Cardiac muscle cell (in vitro differentiated cells and primary cell): ENCODE data around the gene CACNA1H. TPM values are rescaled to one million over a fixed set of nuclear protein-coding genes. Genes with fewer than 3 reads are reported as not detected.
"Not testable (repeated sequence)": the region's sequence is repeated elsewhere in the genome, so short reads cannot be mapped to it uniquely, and the experiment has no call there.

Experiments used
- DNase-seq, 2 donors: peaks; one replicate each; pipeline versions ENCODE4 v3.0.0 to v3.0.0-alpha.2; 2010 to 2017; ENCODE audit warnings: low read depth in 1 of 2, low spot score in 1 of 2
- H3K27ac ChIP-seq: fragments of 200-600 bp; sonication (generic); 2 replicates; pipeline ENCODE4 v1.5.1; 2016
- H3K27me3 ChIP-seq: fragments of 200-600 bp; sonication (generic); 2 replicates; pipeline ENCODE4 v1.6.0; 2016; ENCODE audit warnings: control low read depth
- H3K36me3 ChIP-seq: fragments of 200-600 bp; sonication (generic); 2 replicates; pipeline ENCODE4 v1.5.1; 2016; ENCODE audit warnings: control low read depth
- H3K4me1 ChIP-seq: fragments of 200-600 bp; sonication (generic); 2 replicates; pipeline ENCODE4 v1.8.1; 2017; ENCODE audit warnings: low read depth, mild to moderate bottlenecking, mixed run types
- H3K4me3 ChIP-seq: fragments of 200-600 bp; sonication (generic); 2 replicates; pipeline ENCODE4 v1.5.1; 2016; ENCODE audit warnings: mild to moderate bottlenecking
- H3K9me3 ChIP-seq: fragments of 200-600 bp; sonication (generic); 2 replicates; pipeline ENCODE4 v1.5.1; 2017; ENCODE audit warnings: low read depth, mild to moderate bottlenecking, control low read depth
- polyA plus RNA-seq: library from polyadenylated mRNA; unstranded; fragments of >200 nt; fragmentation: Nextera tagmentation; extraction: Ambion mirVana; gene quantifications from 2 replicates; pipeline ENCODE4 v1.2.1, GENCODE V29; 2016
- total RNA-seq: library from RNA; depleted of rRNA; stranded (reverse); fragments of >200 nt; gene quantifications from 2 replicates; pipeline ENCODE4 v1.2.3, GENCODE V29; 2016
- TF ChIP-seq, protein P1 (sequence below): IDR thresholded peaks from 2 replicates; pipeline ENCODE4 v1.5.1; 2012; ENCODE audit warnings: low read depth, mild to moderate bottlenecking, low read length

The CACNA1H gene
- total and polyA plus RNA-seq, 2 experiments from 2014 or later = 8.9 to 66.1 TPM

DNA sequence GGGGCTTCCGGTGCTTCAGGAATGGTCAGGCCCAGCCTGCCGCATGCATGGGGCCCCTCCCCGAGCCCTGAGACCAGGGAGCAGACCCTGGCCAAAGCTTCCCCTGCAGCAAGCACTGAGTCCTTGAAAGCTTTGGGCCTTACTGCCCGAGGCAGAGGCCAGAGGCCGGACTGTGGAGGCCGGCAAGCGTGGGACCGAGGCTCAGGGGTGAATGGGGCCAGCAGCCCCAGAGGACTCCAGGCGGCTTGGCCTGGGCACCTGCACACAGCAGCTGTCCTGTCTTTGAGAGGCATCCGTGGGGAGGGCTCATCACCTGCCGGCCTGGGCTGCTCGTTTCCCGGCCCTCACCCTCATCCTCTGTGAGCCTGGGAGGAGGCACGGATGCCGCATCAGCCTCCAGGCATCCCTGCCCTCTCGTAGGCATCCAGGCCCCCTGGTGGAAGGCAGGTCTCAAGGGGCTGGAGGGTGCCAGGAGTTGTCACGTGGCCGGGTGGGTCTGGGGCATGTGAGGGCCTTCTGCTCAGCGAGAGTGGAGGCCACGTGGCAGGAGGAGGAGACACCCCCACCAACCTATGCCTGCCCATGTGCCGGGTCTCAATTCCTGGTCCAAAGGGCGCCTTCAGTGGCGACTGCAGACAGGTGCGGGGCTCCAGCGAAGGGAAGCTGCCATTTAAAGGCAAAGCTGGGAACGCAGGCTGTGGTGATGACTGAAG is 31.4 kb downstream of the CACNA1H start:
- DNase-seq = no peak
- Histone ChIP-seq H3K4me1 (no peaks in the 10 kb centered on the region), H3K36me3 (no peaks in the 10 kb centered on the region), H3K4me3 (no peak overlapping the region), H3K9me3 (no peaks in the 10 kb centered on the region), H3K27me3 (no peaks in the 10 kb centered on the region), H3K27ac (no peak overlapping the region)
- TF ChIP-seq, protein P1, sequence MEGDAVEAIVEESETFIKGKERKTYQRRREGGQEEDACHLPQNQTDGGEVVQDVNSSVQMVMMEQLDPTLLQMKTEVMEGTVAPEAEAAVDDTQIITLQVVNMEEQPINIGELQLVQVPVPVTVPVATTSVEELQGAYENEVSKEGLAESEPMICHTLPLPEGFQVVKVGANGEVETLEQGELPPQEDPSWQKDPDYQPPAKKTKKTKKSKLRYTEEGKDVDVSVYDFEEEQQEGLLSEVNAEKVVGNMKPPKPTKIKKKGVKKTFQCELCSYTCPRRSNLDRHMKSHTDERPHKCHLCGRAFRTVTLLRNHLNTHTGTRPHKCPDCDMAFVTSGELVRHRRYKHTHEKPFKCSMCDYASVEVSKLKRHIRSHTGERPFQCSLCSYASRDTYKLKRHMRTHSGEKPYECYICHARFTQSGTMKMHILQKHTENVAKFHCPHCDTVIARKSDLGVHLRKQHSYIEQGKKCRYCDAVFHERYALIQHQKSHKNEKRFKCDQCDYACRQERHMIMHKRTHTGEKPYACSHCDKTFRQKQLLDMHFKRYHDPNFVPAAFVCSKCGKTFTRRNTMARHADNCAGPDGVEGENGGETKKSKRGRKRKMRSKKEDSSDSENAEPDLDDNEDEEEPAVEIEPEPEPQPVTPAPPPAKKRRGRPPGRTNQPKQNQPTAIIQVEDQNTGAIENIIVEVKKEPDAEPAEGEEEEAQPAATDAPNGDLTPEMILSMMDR = no peak

DNA sequence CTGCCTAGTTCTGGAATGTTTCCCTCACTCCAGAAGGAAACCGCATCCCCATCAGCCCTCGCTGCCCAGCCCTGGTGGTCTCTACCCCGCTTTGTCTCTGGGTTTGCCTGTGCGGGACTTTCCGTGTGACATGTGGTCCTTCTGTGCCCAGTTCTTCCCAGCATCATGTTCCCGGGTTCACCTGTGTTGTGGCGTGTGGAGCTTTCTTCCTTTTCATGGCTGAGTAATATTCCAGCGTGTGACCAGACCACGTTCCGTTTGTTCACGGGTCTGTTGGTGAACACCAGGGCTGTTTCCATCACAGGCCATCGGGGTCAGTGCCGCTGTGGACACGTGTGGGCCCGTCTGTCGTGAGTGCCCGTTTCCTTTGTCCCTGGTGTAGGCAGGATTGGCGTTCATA is 32.1 kb downstream of the CACNA1H start:
- Histone ChIP-seq H3K4me1 (no peaks in the 10 kb centered on the region), H3K4me3 (no peak overlapping the region), H3K9me3 (no peaks in the 10 kb centered on the region), H3K27me3 (no peaks in the 10 kb centered on the region), H3K36me3 (no peaks in the 10 kb centered on the region), H3K27ac (no peak overlapping the region)
- TF ChIP-seq, protein P1 = no peak
- no peak for DNase-seq

DNA sequence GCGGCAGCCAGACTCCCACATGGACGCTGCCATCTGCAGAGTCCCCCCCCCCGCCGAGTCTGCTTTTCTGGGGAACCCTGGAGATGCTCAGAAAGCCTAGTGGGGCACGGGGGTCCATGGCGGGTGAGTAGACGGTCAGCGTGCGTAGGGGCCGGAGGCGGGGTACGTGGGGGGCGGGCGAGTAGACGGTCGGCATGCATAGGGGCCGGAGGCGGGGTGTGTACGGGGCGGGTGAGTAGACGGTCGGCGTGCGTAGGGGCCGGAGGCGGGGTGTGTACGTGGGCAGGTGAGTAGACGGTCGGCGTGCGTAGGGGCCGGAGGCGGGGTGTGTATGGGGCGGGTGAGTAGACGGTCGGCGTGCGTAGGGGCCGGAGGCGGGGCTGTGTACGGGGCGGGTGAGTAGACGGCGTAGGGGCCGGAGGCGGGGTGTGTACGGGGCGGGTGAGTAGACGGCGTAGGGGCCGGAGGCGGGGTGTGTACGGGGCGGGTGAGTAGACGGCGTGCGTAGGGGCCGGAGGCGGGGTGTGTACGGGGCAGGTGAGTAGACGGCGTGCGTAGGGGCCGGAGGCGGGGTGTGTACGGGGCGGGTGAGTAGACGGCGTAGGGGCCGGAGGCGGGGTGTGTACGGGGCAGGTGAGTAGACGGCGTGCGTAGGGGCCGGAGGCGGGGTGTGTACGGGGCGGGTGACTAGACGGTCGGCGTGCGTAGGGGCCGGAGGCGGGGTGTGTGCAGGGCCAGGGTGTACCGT is 32.7 kb downstream of the CACNA1H start:
- not testable (repeated sequence) for H3K9me3 ChIP-seq, H3K27me3 ChIP-seq, H3K27ac ChIP-seq, H3K36me3 ChIP-seq, H3K4me1 ChIP-seq, H3K4me3 ChIP-seq, DNase-seq

DNA sequence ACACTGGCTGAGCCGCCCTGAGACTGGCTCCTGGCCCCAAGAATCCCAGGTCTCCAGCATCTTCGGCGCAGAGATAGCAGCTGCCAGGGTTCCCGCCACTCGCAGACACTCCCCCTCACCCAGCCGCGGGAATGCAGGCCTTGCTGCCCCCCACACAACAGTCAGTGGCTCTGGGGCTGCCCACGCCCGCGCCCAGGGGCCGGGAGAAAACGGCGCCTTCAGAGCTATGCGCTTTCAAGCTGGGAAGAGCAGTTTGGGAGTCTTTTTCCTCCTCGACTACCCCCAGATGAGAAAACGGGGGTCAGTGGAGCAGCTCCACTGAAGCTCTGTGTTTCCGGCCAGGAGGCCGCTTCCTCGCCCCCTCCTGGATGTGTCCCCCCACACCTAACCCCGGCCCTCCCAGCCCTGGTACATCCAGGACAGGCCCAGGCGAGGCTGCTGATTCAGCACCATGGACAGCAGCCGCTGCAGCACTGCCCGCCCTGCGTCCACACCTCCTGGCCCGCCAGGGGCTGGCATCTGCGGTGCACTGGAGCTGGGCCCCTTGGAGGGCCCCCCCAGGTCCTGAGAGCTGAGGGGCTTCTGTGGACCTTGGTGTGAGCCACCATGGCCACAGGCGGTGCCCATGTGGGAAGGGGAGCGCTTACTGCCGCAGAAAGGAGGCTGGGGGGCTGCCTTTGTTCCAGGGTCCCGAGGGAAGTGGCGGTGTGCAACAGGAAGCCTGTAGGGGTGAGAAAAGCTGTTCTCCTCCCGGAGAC is 35.7 kb downstream of the CACNA1H start:
- Histone ChIP-seq H3K4me1 (no peaks in the 10 kb centered on the region), H3K4me3 (no peak overlapping the region), H3K36me3 (no peaks in the 10 kb centered on the region), H3K27me3 (no peaks in the 10 kb centered on the region), H3K9me3 (no peaks in the 10 kb centered on the region), H3K27ac (no peak overlapping the region)
- DNase-seq = peak; percentile 49 to 87
- TF ChIP-seq, protein P1 = no peak

DNA sequence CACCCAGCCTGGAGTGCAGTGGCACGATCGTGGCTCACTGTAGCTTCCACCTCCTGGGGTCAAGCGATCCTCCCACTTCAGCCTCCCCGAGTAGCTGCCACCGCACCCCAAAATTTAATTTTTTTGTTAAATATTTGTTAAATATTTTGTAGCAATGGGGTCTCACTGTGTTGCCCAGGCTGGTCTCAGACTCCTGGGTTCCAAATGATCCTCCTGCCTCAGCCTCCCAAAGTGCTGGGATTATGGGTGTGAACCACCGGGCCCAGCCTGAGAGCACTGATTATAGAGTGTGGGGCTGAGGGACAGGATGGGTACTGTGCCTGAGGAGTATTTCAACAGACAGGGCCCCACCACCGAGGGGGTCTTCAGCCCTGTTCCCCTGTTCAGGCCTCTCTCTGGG is 36.5 kb downstream of the CACNA1H start:
- H3K27me3 ChIP-seq = no peaks in the 10 kb centered on the region
- TF ChIP-seq, protein P1 = no peak
- no peak for DNase-seq
- H3K9me3 ChIP-seq = no peaks in the 10 kb centered on the region
- no peak overlapping the region for H3K4me3 ChIP-seq
- no peak overlapping the region for H3K27ac ChIP-seq
- H3K36me3 ChIP-seq = no peaks in the 10 kb centered on the region
- H3K4me1 ChIP-seq = no peaks in the 10 kb centered on the region

DNA sequence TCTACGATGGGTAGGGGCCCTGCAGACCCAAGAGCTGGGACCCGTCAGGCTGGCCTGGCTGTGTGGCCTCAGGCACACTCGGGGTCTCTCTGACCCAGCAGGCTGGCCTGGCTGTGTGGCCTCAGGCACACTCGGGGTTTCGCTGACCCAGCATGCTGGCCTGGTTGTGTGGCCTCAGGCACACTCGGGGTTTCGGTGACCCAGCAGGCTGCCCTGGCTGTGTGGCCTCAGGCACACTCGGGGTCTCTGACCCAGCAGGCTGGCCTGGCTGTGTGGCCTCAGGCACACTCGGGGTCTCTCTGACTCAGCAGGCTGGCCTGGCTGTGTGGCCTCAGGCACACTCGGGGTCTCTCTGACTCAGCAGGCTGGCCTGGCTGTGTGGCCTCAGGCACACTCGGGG is 37.9 kb downstream of the CACNA1H start:
- not testable (repeated sequence) for H3K4me1 ChIP-seq, DNase-seq, H3K36me3 ChIP-seq, H3K4me3 ChIP-seq, H3K9me3 ChIP-seq, H3K27me3 ChIP-seq, H3K27ac ChIP-seq
